Osteocyte (in vitro differentiated cells): Measurements from ENCODE around the gene RASD2. TPM values are rescaled to one million over a fixed set of nuclear protein-coding genes. Genes with fewer than 3 reads are reported as not detected.

ENCODE experiments used
- DNase-seq: peaks from one replicate; pipeline ENCODE4 v3.0.0; 2021; ENCODE audit warnings: mixed read lengths; ENCODE audit not compliant: unreplicated experiment; ENCODE audit errors: extremely low spot score
- H3K27ac Mint-ChIP-seq: one replicate; pipeline ENCODE4 v1.8.0; 2021; ENCODE audit warnings: mild to moderate bottlenecking, mixed read lengths; ENCODE audit not compliant: unreplicated experiment
- H3K27me3 Mint-ChIP-seq: one replicate; pipeline ENCODE4 v1.8.0; 2021; ENCODE audit warnings: mixed read lengths; ENCODE audit not compliant: unreplicated experiment
- H3K36me3 Mint-ChIP-seq: one replicate; pipeline ENCODE4 v1.8.0; 2021; ENCODE audit warnings: mixed read lengths; ENCODE audit not compliant: unreplicated experiment
- H3K4me1 Mint-ChIP-seq: one replicate; pipeline ENCODE4 v1.8.0; 2021; ENCODE audit warnings: mixed read lengths; ENCODE audit not compliant: unreplicated experiment
- H3K4me3 Mint-ChIP-seq: one replicate; pipeline ENCODE4 v1.8.0; 2021; ENCODE audit warnings: mild to moderate bottlenecking, moderate library complexity, mixed read lengths; ENCODE audit not compliant: unreplicated experiment
- H3K9me3 Mint-ChIP-seq: one replicate; pipeline ENCODE4 v1.8.0; 2021; ENCODE audit warnings: mixed read lengths; ENCODE audit not compliant: unreplicated experiment
- total RNA-seq: library from RNA; stranded (reverse); gene quantifications from 2 replicates; pipeline ENCODE4 v1.2.1, GENCODE V29; 2021
- TF ChIP-seq, protein P1 (sequence below): fragments of 200-600 bp; sonication (generic); IDR thresholded peaks from 2 replicates; pipeline ENCODE4 v1.5.0; 2021; ENCODE audit warnings: antibody characterized with exemption, mild to moderate bottlenecking, moderate library complexity

RASD2 gene
- total RNA-seq, 1 donor from 2014 or later, result not detected

DNA sequence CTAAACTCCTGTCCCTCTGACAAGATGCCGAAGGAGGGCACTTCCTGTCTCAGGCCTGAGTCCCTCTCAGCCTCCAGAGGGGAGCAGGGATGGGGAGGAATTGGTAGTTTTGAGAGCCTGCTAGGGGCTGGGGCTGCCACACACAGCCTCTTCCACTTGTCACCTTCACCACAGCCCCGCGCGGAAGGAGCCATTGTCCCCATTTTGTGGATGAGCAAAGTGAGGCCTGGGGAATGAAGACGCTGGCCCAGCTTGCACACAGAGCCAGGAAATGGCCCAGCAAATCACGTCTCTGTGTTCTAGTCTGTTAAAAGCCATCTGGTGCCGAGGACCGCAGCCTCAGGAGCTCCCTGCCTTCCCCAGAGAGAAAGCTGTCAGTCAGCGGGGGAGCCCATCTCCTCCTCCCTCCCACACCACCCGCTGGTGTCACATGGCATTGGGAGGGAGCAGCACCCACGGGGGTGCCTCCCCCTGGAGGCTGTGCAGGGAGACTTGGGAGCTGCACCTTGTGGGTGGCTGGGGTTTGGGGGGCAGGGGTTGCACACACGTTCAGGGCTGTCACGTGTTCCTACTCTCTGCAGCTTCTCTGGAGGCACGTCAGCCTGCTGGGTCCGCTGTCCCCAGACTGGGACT, 34.6 kb downstream of the RASD2 start:
- Mint-ChIP-seq H3K4me3 (no peak overlapping the region), H3K36me3 (no peaks in the 10 kb centered on the region), H3K27me3 (peaks cover 3% of the 10 kb centered on the region), H3K27ac (no peak overlapping the region), H3K4me1 (no peaks in the 10 kb centered on the region), H3K9me3 (no peaks in the 10 kb centered on the region)
- TF ChIP-seq, protein P1, sequence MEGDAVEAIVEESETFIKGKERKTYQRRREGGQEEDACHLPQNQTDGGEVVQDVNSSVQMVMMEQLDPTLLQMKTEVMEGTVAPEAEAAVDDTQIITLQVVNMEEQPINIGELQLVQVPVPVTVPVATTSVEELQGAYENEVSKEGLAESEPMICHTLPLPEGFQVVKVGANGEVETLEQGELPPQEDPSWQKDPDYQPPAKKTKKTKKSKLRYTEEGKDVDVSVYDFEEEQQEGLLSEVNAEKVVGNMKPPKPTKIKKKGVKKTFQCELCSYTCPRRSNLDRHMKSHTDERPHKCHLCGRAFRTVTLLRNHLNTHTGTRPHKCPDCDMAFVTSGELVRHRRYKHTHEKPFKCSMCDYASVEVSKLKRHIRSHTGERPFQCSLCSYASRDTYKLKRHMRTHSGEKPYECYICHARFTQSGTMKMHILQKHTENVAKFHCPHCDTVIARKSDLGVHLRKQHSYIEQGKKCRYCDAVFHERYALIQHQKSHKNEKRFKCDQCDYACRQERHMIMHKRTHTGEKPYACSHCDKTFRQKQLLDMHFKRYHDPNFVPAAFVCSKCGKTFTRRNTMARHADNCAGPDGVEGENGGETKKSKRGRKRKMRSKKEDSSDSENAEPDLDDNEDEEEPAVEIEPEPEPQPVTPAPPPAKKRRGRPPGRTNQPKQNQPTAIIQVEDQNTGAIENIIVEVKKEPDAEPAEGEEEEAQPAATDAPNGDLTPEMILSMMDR, result peak; percentile 8
- DNase-seq, result no peak

DNA sequence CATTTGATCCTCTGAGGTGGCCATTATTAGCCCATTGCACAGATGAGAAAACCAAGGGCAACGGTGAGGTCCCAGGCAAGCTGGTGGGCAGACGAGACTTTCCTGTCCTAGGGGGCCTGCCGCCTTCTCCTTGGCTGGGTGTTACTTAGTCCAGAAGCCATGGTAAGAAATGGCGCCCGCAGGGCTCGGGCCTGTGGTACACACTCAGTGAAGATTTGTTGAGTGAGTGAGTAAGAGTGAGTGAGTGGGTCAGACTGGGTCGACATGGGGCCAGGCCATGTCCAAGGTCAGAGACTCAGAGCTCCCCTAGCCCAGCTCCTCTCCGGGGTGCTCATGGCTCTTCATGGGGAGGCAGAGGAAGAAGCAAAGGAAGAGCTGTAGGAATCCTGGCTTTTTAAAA, 36.0 kb downstream of the RASD2 start:
- Mint-ChIP-seq H3K36me3 (no peaks in the 10 kb centered on the region), H3K4me1 (no peaks in the 10 kb centered on the region), H3K27me3 (peaks cover 3% of the 10 kb centered on the region), H3K27ac (no peak overlapping the region), H3K9me3 (no peaks in the 10 kb centered on the region), H3K4me3 (no peak overlapping the region)
- DNase-seq, result no peak
- TF ChIP-seq, protein P1, result no peak

DNA sequence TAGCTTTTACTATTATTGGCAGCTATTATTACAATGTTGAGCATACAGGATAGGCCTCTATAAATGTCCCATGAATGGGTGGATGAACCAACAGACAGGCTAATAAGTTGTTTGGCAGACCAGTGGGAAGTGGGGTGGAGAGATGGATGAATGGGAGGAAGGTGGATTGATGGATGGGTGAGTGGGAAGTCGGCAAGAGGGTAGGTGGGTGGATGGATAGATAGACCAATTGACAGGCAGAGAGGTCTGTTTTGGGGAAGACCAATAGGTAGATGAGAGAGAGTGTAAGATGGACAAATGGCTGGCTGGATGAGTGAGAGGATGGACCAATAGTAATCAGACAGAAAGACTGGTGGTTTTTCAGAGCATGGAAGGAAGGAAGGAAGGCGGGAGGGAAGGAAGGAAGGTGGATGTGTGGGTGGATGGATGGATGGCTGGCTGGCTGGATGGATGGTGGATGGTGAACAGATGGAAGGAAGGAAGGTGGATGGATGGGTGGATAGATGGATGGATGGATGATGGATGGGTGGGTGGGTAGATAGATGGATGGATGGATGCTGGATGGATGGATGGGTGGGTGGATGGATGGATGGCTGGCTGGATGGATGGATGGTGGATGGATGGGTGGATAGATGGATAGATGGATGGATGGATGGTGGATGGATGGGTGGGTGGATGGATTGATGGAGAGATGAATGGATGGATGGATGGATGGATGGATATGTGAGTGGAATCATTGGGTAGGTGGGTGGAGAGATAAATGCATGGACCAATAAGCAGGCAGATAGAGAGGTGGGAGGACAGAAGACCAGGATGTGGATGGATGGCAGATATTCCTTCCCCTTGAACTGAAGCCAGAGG, 37.4 kb downstream of the RASD2 start:
- Mint-ChIP-seq H3K36me3 (no peaks in the 10 kb centered on the region), H3K27me3 (peaks cover 3% of the 10 kb centered on the region), H3K4me3 (no peak overlapping the region), H3K27ac (no peak overlapping the region), H3K4me1 (no peaks in the 10 kb centered on the region), H3K9me3 (no peaks in the 10 kb centered on the region)
- TF ChIP-seq, protein P1, result no peak
- DNase-seq, result no peak

DNA sequence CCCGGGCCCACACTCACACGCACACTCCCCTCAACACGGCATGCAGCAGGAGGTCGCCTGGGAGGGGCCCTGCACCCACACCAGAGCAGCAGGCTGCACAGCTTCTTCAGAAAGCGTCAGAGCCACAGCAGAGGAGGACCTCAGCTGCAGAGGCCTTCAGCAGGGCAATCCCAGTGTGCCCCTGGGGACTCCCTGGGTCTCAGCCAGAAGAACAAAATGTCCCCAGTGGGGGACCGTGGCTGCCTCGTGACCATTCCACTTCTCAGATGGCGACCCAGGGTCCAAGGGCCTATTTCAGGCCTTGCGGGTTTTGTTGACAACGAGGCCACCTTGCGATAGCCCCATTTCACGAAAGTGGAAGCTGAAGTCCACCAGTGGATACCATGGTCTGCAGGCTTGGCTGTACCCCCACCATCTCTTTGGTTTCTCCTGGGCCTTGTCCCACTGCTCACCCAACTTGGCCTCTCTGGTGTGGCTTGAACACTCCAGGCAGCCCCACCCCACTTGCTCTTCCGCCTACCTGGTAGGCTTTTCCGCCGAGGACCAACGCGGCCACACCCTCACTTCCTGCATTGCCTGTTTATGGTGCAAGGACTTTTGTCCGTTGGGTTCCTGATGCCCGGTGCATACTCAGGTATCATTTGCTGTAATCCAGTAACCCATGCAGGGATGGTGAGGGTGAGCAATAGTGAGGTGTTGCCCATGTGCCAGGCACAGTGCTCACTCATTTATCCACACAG, 38.4 kb downstream of the RASD2 start:
- H3K36me3 Mint-ChIP-seq, result no peaks in the 10 kb centered on the region
- H3K27ac Mint-ChIP-seq, result no peak overlapping the region
- H3K9me3 Mint-ChIP-seq, result no peaks in the 10 kb centered on the region
- TF ChIP-seq, protein P1, result no peak
- peaks cover 2% of the 10 kb centered on the region for H3K4me1 Mint-ChIP-seq
- H3K27me3 Mint-ChIP-seq, result peaks cover 5% of the 10 kb centered on the region
- no peak for DNase-seq
- H3K4me3 Mint-ChIP-seq, result no peak overlapping the region
